Tibial artery (tissue), 4 donors: Measurements from ENCODE around the gene OBSCN.
A peak's percentile ranks its signal among the peaks of the same experiment; 100 is the strongest.

ENCODE experiments used
- DNase-seq, 2 donors: peaks; one replicate each; pipeline ENCODE4 v3.0.0-alpha.2; 2019
- H3K27ac ChIP-seq, 2 donors: fragments of 200-600 bp; sonication (generic) in 1 of 2; 1 replicate in 1 of 2; 2 replicates in 1 of 2; pipeline ENCODE4 v1.5.1; 2018 to 2019; ENCODE audit warnings: mild to moderate bottlenecking in 1 of 2
- H3K27me3 ChIP-seq, 2 donors: fragments of 200-600 bp; sonication (generic) in 1 of 2; one replicate each; pipeline versions ENCODE4 v1.5.1 to v1.6.0; 2016 to 2019
- H3K36me3 ChIP-seq, 3 donors: fragments of 200-600 bp; sonication (generic) in 2 of 3; one replicate each; pipeline ENCODE4 v1.5.1; 2016 to 2019; ENCODE audit warnings: mild to moderate bottlenecking in 2 of 3
- H3K4me1 ChIP-seq, 4 donors: fragments of 200-600 bp; sonication (generic) in 2 of 4; 1 replicate in 3 of 4; 2 replicates in 1 of 4; pipeline ENCODE4 v1.5.1; 2016 to 2019
- H3K4me3 ChIP-seq, 2 donors: fragments of 200-600 bp; sonication (generic) in 1 of 2; 1 replicate in 1 of 2; 2 replicates in 1 of 2; pipeline ENCODE4 v1.5.1; 2018 to 2019; ENCODE audit warnings: mild to moderate bottlenecking in 2 of 2
- H3K9me3 ChIP-seq, 3 donors: fragments of 200-600 bp; sonication (generic) in 1 of 3; one replicate each; pipeline ENCODE4 v1.5.1; 2016 to 2019
- CTCF ChIP-seq, 2 experiments: fragments of 200-600 bp in 1 of 2; fragments of 450-650 bp in 1 of 2; IDR thresholded peaks; one replicate each; pipeline ENCODE4 v1.5.1; 2017 to 2019; ENCODE audit warnings: antibody characterized with exemption in 2 of 2, mild to moderate bottlenecking in 1 of 2, moderate library complexity in 1 of 2
- intact Hi-C: fragments of 100-400 bp; cut with DNase I; formaldehyde crosslinking; loops from one replicate; pipeline ENCODE4 v1.15.0; 2023; ENCODE audit warnings: low total_unique reads

The OBSCN gene

GRCh38 chr1:228405200-228405978 lies 197.5 kb downstream of the OBSCN start:
- H3K9me3 ChIP-seq, result no peaks in the 10 kb centered on the region
- H3K36me3 ChIP-seq, result peaks cover 6 to 36% (median 18%) of the 10 kb centered on the region in 3 donors
- TF ChIP-seq CTCF (IDR thresholded peaks at IDR 0.05), result no peak
- DNase-seq, result peak in 1 of 2 donors; percentile 59
- peak overlapping the region; percentile 78 to 80 for H3K27ac ChIP-seq
- H3K27me3 ChIP-seq, result no peaks in the 10 kb centered on the region
- H3K4me3 ChIP-seq, result peak overlapping the region; percentile 75 to 88
- peaks cover 5 to 55% (median 34%) of the 10 kb centered on the region in 4 donors for H3K4me1 ChIP-seq
- intact Hi-C loops, result loop anchor here (10.0 kb wide), 2 partner anchors 191 to 671 kb away; partner anchors contain the start of genes JMJD4 and SNAP47

GRCh38 chr1:228405979-228406228 lies 198.1 kb downstream of the OBSCN start:
- Histone ChIP-seq H3K4me1 (peaks cover 5 to 55% (median 34%) of the 10 kb centered on the region in 4 donors), H3K36me3 (peaks cover under 1 to 36% (median 12%) of the 10 kb centered on the region in 3 donors), H3K27ac (peak overlapping the region; percentile 78 to 80), H3K27me3 (no peaks in the 10 kb centered on the region), H3K4me3 (peak overlapping the region; percentile 75 to 88), H3K9me3 (no peaks in the 10 kb centered on the region)
- intact Hi-C loops, result loop anchor here (10.0 kb wide), 2 partner anchors 191 to 671 kb away; partner anchors contain the start of genes JMJD4 and SNAP47
- DNase-seq, result no peak
- no peak for TF ChIP-seq CTCF (IDR thresholded peaks at IDR 0.05)

GRCh38 chr1:228407106-228408040 lies 199.5 kb downstream of the OBSCN start:
- peak overlapping the region; percentile 75 to 88 for H3K4me3 ChIP-seq
- peaks cover 5 to 50% (median 34%) of the 10 kb centered on the region in 4 donors for H3K4me1 ChIP-seq
- TF ChIP-seq CTCF (IDR thresholded peaks at IDR 0.05), result no peak
- H3K36me3 ChIP-seq, result peaks cover 0 to 30% (median 10%) of the 10 kb centered on the region in 3 donors
- no peaks in the 10 kb centered on the region for H3K27me3 ChIP-seq
- intact Hi-C loops, result loop anchor here (10.0 kb wide), 2 partner anchors 193 to 673 kb away; partner anchors contain the start of genes JMJD4 and SNAP47
- DNase-seq, result no peak
- no peaks in the 10 kb centered on the region for H3K9me3 ChIP-seq
- peak overlapping the region; percentile 78 to 80 for H3K27ac ChIP-seq

- peak overlapping the region in 1 of 2 donors; percentile 78 for H3K27ac ChIP-seq
- peaks cover 5 to 45% (median 34%) of the 10 kb centered on the region in 4 donors for H3K4me1 ChIP-seq
- H3K9me3 ChIP-seq, result no peaks in the 10 kb centered on the region
- H3K36me3 ChIP-seq, result peaks cover 0 to 22% (median 4%) of the 10 kb centered on the region in 3 donors
- no peaks in the 10 kb centered on the region for H3K27me3 ChIP-seq
- intact Hi-C loops, result loop anchor here (10.0 kb wide), 2 partner anchors 193 to 673 kb away; partner anchors contain the start of genes JMJD4 and SNAP47
- DNase-seq, result peak in 1 of 2 donors; percentile 60
- no peak overlapping the region for H3K4me3 ChIP-seq
- no peak for TF ChIP-seq CTCF (IDR thresholded peaks at IDR 0.05)
Measured at GRCh38 chr1:228408041-228408868, 200.4 kb downstream of the OBSCN start.
